Stimulated activated CD8-positive, alpha-beta memory T cell treated with anti-CD3 and anti-CD28 coated beads, Interleukin-2, amount 100 ng/mL, for 48 hours (primary cell): ENCODE results near the gene MOBP.
"Not testable (repeated sequence)": the region's sequence is repeated elsewhere in the genome, so short reads cannot be mapped to it uniquely, and the experiment has no call there.

ENCODE experiments used
- DNase-seq, 2 donors: peaks; one replicate each; pipeline ENCODE4 v3.0.0-alpha.2; 2020; ENCODE audit warnings: low read depth in 2 of 2

The MOBP gene

GRCh38 chr3:39467394-39468107 lies at the start of gene MOBP:
MOBP (plus strand) TSS chr3:39467680; CDS start chr3:39502070, 34,390 bp downstream.
- DNase-seq: no peak

GRCh38 chr3:39418556-39419225 lies 48.8 kb upstream of the MOBP start:
- DNase-seq: not testable (repeated sequence)

GRCh38 chr3:39419742-39420315 lies 47.7 kb upstream of the MOBP start:
- no peak for DNase-seq

GRCh38 chr3:39420543-39420942 lies 46.9 kb upstream of the MOBP start:
- no peak for DNase-seq

GRCh38 chr3:39423436-39423970 lies 44.0 kb upstream of the MOBP start:
- DNase-seq: no peak

GRCh38 chr3:39426312-39426711 lies 41.2 kb upstream of the MOBP start:
- DNase-seq: no peak

- DNase-seq: no peak
Observed at GRCh38 chr3:39427506-39427905, 40.0 kb upstream of the MOBP start.

- DNase-seq: no peak
Observed at GRCh38 chr3:39428745-39429201, 38.7 kb upstream of the MOBP start.

GRCh38 chr3:39429466-39429865 lies 38.0 kb upstream of the MOBP start:
- DNase-seq: no peak

- no peak for DNase-seq
Observed at GRCh38 chr3:39432342-39432741, 35.1 kb upstream of the MOBP start.

- no peak for DNase-seq
Observed at GRCh38 chr3:39433642-39434041, 33.8 kb upstream of the MOBP start.

- no peak for DNase-seq
Observed at GRCh38 chr3:39434574-39434973, 32.9 kb upstream of the MOBP start.

GRCh38 chr3:39435006-39435748 lies 32.3 kb upstream of the MOBP start:
- DNase-seq: no peak

- no peak for DNase-seq
Observed at GRCh38 chr3:39438880-39439279, 28.6 kb upstream of the MOBP start.

GRCh38 chr3:39440316-39440715 lies 27.2 kb upstream of the MOBP start:
- no peak for DNase-seq

GRCh38 chr3:39443530-39443929 lies 23.9 kb upstream of the MOBP start:
- no peak for DNase-seq

GRCh38 chr3:39445927-39446326 lies 21.6 kb upstream of the MOBP start:
- DNase-seq: no peak

GRCh38 chr3:39446444-39446843 lies 21.0 kb upstream of the MOBP start:
- no peak for DNase-seq

GRCh38 chr3:39447637-39448483 lies 19.6 kb upstream of the MOBP start:
- DNase-seq: peak in 1 of 2 donors; percentile 28

- no peak for DNase-seq
Observed at GRCh38 chr3:39448506-39449233, 18.8 kb upstream of the MOBP start.
